Body of pancreas (tissue), 4 donors: ENCODE measurements around the gene SLIRP. TPM values are rescaled to one million over a fixed set of nuclear protein-coding genes. Genes with fewer than 3 reads are reported as not detected.

ENCODE experiments used
- ATAC-seq: fragments of 150-250 bp; one replicate; pipeline ENCODE4 v1.9.1; 2016
- DNase-seq, 4 donors: peaks; one replicate each; pipeline ENCODE4 v3.0.0-alpha.2; 2019
- H3K27ac ChIP-seq, 4 donors: fragments of 200-600 bp; sonication (generic); 1 replicate in 3 of 4; 2 replicates in 1 of 4; pipeline versions ENCODE4 v1.5.1 to v1.6.1; 2016 to 2019; ENCODE audit warnings: mild to moderate bottlenecking in 1 of 4, mixed read lengths in 1 of 4, moderate library complexity in 1 of 4
- H3K27me3 ChIP-seq, 2 donors: fragments of 200-600 bp; sonication (generic); one replicate each; pipeline ENCODE4 v1.6.0; 2016; ENCODE audit warnings: mild to moderate bottlenecking in 1 of 2
- H3K36me3 ChIP-seq, 2 donors: fragments of 200-600 bp; sonication (generic); replicated peaks in 1 of 2; 2 replicates each; pipeline ENCODE4 v1.5.1; 2016; ENCODE audit warnings: low read depth in 2 of 2; ENCODE audit not compliant: insufficient read depth in 1 of 2
- H3K4me1 ChIP-seq: fragments of 200-600 bp; sonication (generic); one replicate; pipeline ENCODE4 v1.6.0; 2016
- H3K4me3 ChIP-seq, 2 donors: fragments of 200-600 bp; sonication (generic); 1 replicate in 1 of 2; 2 replicates in 1 of 2; pipeline ENCODE4 v1.5.1; 2016 to 2019
- H3K9me3 ChIP-seq, 3 donors: fragments of 200-600 bp; sonication (generic); 1 replicate in 2 of 3; 2 replicates in 1 of 3; pipeline ENCODE4 v1.5.1; 2016
- POLR2A ChIP-seq, 3 donors: fragments of 450-650 bp; IDR thresholded peaks; one replicate each; pipeline ENCODE4 v1.6.1; 2016; ENCODE audit warnings: antibody characterized with exemption in 3 of 3, mild to moderate bottlenecking in 2 of 3
- WGBS, 2 donors: methylation state at CpG; one replicate each; pipeline ENCODE4 v1.1.5; 2017; 5-methylcytosine and 5-hydroxymethylcytosine counted together
- intact Hi-C: fragments of 100-400 bp; cut with DNase I; formaldehyde crosslinking; loops from one replicate; pipeline ENCODE4 v1.15.1; 2023
- total RNA-seq, 2 donors: library from RNA; depleted of rRNA; stranded (reverse); fragments of >200 nt; gene quantifications; one replicate each; pipeline ENCODE4 v1.1.0, GENCODE V29; 2016
- TF ChIP-seq, protein P1 (sequence below), 7 experiments: fragments of 450-650 bp in 4 of 7; fragments of 200-600 bp in 3 of 7; sonication (generic) in 3 of 7; IDR thresholded peaks; one replicate each; pipeline ENCODE4 v1.5.1; 2016 to 2019; ENCODE audit warnings: antibody characterized with exemption in 7 of 7

The SLIRP gene
- total RNA-seq, 2 donors from 2014 or later: 69.2 to 96.2 TPM

- Histone ChIP-seq H3K27ac (no peak overlapping the region), H3K9me3 (no peaks in the 10 kb centered on the region), H3K36me3 (no peaks in the 10 kb centered on the region), H3K4me3 (no peak overlapping the region), H3K27me3 (no peaks in the 10 kb centered on the region), H3K4me1 (peaks cover 19% of the 10 kb centered on the region)
- TF ChIP-seq, protein P1, sequence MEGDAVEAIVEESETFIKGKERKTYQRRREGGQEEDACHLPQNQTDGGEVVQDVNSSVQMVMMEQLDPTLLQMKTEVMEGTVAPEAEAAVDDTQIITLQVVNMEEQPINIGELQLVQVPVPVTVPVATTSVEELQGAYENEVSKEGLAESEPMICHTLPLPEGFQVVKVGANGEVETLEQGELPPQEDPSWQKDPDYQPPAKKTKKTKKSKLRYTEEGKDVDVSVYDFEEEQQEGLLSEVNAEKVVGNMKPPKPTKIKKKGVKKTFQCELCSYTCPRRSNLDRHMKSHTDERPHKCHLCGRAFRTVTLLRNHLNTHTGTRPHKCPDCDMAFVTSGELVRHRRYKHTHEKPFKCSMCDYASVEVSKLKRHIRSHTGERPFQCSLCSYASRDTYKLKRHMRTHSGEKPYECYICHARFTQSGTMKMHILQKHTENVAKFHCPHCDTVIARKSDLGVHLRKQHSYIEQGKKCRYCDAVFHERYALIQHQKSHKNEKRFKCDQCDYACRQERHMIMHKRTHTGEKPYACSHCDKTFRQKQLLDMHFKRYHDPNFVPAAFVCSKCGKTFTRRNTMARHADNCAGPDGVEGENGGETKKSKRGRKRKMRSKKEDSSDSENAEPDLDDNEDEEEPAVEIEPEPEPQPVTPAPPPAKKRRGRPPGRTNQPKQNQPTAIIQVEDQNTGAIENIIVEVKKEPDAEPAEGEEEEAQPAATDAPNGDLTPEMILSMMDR (IDR thresholded peaks at IDR 0.05): no peak
- DNase-seq (no peak), ATAC-seq (no peak)
- 52 to 54% methylated on average over 1 of the region's 1 CpG for WGBS, 2 donors
- intact Hi-C loops: no loop called here
Observed at GRCh38 chr14:77763316-77763715, 55.4 kb downstream of the SLIRP start.

DNA sequence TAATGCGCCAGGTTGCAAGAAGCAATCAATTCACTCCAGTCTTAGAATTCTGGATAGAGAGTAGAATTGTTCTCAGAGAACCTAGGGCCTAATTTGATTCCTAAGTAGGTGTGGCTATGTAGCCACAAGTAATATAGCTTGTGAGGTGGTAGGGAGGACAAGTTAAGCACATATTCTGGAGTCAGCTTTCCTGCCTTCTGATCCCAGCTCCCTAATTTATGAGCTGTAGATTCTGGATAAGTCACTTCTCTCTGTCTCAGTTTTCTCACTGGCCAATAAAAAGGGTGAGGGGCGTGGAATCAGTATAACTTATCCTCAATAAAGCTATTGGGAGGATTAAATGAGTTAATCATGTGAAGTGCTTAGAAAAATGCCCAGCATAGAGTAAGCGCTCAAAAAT, 56.1 kb downstream of the SLIRP start:
- no peak for TF ChIP-seq POLR2A (IDR thresholded peaks at IDR 0.05)
- TF ChIP-seq, protein P1 (IDR thresholded peaks at IDR 0.05): no peak
- H3K4me1 ChIP-seq: peaks cover 12% of the 10 kb centered on the region
- intact Hi-C loops: no loop called here
- no peak for DNase-seq
- H3K27ac ChIP-seq: no peak overlapping the region
- 84 to 85% methylated on average over 3 of the region's 3 CpGs for WGBS, 2 donors
- no peaks in the 10 kb centered on the region for H3K27me3 ChIP-seq
- no peaks in the 10 kb centered on the region for H3K9me3 ChIP-seq
- H3K4me3 ChIP-seq: no peak overlapping the region
- ATAC-seq: no peak
- H3K36me3 ChIP-seq: no peaks in the 10 kb centered on the region

Other genes with a start within 250 kb of the SLIRP start
- gene ISM2, start 209.3 kb upstream of the SLIRP start, total RNA-seq: not detected
- 10 to 100 TPM in 1 of 2 donors, 1 to 10 TPM in 1; 4.9 to 11.7 TPM for gene SPTLC2, start 91.5 kb upstream of the SLIRP start, total RNA-seq
- 1 to 10 TPM; 2.9 to 5.3 TPM for gene ALKBH1, start 80 bp upstream of the SLIRP start, total RNA-seq
- 10 to 100 TPM; 23.1 to 40.9 TPM for gene SNW1, start 53.1 kb downstream of the SLIRP start, total RNA-seq
- gene ADCK1, start 92.0 kb downstream of the SLIRP start, total RNA-seq: 10 to 100 TPM in 1 of 2 donors, 1 to 10 TPM in 1; 2.6 to 26.4 TPM